VCaP (cell line): ENCODE results near the gene HPF1.

Experiments used
- H3K27ac ChIP-seq: fragments of 450-650 bp; 2 replicates; pipeline ENCODE4 v1.5.1; 2017
- CTCF ChIP-seq: fragments of 450-650 bp; conservative IDR thresholded peaks from 2 replicates; pipeline ENCODE4 v1.5.1; 2017; ENCODE audit warnings: mild to moderate bottlenecking, moderate library complexity

The HPF1 gene

GRCh38 chr4:169698331-169698730 lies 59.4 kb downstream of the HPF1 start:
- H3K27ac ChIP-seq: no peak overlapping the region
- no peak for TF ChIP-seq CTCF

- no peak for TF ChIP-seq CTCF
Measured at GRCh38 chr4:169690787-169691186, 67.0 kb downstream of the HPF1 start.

GRCh38 chr4:169689681-169690080 lies 68.1 kb downstream of the HPF1 start:
- no peak overlapping the region for H3K27ac ChIP-seq
- no peak for TF ChIP-seq CTCF

More at GRCh38 chr4:169690787-169691186, 67.0 kb downstream of the HPF1 start:
- no peak overlapping the region for H3K27ac ChIP-seq

GRCh38 chr4:169682372-169683047 lies 75.2 kb downstream of the HPF1 start:
- H3K27ac ChIP-seq: no peak overlapping the region
- TF ChIP-seq CTCF: no peak
